Panc1 (cell line): ENCODE measurements around the gene ATP13A1.
"Not testable (repeated sequence)": the region's sequence is repeated elsewhere in the genome, so short reads cannot be mapped to it uniquely, and the experiment has no call there.

Experiments used
- POLR2AphosphoS5 ChIP-seq: IDR thresholded peaks from 2 replicates; pipeline ENCODE4 v1.6.1; 2012; ENCODE audit warnings: mild to moderate bottlenecking, low read depth, low read length, moderate library complexity
- TF ChIP-seq, protein P1 (sequence below): fragments of 450-650 bp; IDR thresholded peaks from 2 replicates; pipeline ENCODE4 v1.5.1; 2017; ENCODE audit warnings: mild to moderate bottlenecking

DNA sequence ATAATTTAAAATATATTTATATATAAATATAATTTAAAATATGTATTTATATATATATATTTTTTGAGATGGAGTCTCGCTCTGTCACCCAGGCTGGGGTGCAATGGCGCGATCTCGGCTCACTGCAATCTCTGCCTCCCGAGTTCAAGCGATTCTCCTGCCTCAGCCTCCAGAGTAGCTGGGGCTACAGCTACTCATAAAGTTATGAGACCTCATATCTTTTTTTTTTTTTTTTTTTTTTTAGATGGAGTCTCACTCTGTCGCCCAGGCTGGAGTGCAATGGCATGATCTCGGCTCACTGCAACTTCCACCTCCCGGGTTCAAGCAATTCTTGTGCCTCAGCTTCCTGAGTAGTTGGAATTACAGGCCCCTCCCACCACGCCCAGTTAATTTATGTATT, 25.5 kb upstream of the ATP13A1 start:
- TF ChIP-seq POLR2AphosphoS5 = not testable (repeated sequence)
- TF ChIP-seq, protein P1, sequence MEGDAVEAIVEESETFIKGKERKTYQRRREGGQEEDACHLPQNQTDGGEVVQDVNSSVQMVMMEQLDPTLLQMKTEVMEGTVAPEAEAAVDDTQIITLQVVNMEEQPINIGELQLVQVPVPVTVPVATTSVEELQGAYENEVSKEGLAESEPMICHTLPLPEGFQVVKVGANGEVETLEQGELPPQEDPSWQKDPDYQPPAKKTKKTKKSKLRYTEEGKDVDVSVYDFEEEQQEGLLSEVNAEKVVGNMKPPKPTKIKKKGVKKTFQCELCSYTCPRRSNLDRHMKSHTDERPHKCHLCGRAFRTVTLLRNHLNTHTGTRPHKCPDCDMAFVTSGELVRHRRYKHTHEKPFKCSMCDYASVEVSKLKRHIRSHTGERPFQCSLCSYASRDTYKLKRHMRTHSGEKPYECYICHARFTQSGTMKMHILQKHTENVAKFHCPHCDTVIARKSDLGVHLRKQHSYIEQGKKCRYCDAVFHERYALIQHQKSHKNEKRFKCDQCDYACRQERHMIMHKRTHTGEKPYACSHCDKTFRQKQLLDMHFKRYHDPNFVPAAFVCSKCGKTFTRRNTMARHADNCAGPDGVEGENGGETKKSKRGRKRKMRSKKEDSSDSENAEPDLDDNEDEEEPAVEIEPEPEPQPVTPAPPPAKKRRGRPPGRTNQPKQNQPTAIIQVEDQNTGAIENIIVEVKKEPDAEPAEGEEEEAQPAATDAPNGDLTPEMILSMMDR = not testable (repeated sequence)
